Duodenal mucosa (tissue), 2 donors: Measurements from ENCODE around the gene ANKRD44.

Experiments used
- H3K27ac ChIP-seq: one replicate; pipeline ENCODE4 v1.7.0; 2013; ENCODE audit warnings: low read depth, low read length
- H3K27me3 ChIP-seq, 2 donors: one replicate each; pipeline ENCODE4 v1.7.0; 2013; ENCODE audit warnings: low read length in 2 of 2, control low read depth in 1 of 2; ENCODE audit not compliant: insufficient read depth in 2 of 2, control insufficient read depth in 1 of 2
- H3K36me3 ChIP-seq, 2 donors: one replicate each; pipeline ENCODE4 v1.7.0; 2013; ENCODE audit warnings: low read length in 2 of 2, control low read depth in 1 of 2; ENCODE audit not compliant: insufficient read depth in 2 of 2, control insufficient read depth in 1 of 2
- H3K4me1 ChIP-seq, 2 donors: one replicate each; pipeline ENCODE4 v1.7.0; 2013; ENCODE audit warnings: low read length in 2 of 2, control low read depth in 1 of 2; ENCODE audit not compliant: insufficient read depth in 2 of 2, control insufficient read depth in 1 of 2
- H3K4me3 ChIP-seq, 2 donors: one replicate each; pipeline ENCODE4 v1.7.0; 2013; ENCODE audit warnings: low read length in 2 of 2, low read depth in 1 of 2
- H3K9ac ChIP-seq, 2 donors: one replicate each; pipeline ENCODE4 v1.7.0; 2013; ENCODE audit warnings: low read length in 2 of 2, low read depth in 1 of 2
- H3K9me3 ChIP-seq, 2 donors: one replicate each; pipeline ENCODE4 v1.7.0; 2013; ENCODE audit warnings: low read length in 2 of 2, control low read depth in 1 of 2; ENCODE audit not compliant: control insufficient read depth in 1 of 2

ANKRD44 gene

GRCh38 chr2:196992466-196992865 lies 318.1 kb downstream of the ANKRD44 start:
- Histone ChIP-seq H3K9ac (no peak overlapping the region), H3K9me3 (no peaks in the 10 kb centered on the region), H3K27ac (no peak overlapping the region), H3K36me3 (peaks cover 0 to 6% of the 10 kb centered on the region in 2 donors), H3K4me1 (peaks cover 8 to 13% of the 10 kb centered on the region in 2 donors), H3K4me3 (no peak overlapping the region), H3K27me3 (no peaks in the 10 kb centered on the region)

- Histone ChIP-seq H3K4me1 (peaks cover 10 to 16% of the 10 kb centered on the region in 2 donors), H3K36me3 (peaks cover 0 to 6% of the 10 kb centered on the region in 2 donors), H3K4me3 (no peak overlapping the region), H3K27me3 (no peaks in the 10 kb centered on the region), H3K27ac (no peak overlapping the region), H3K9me3 (no peaks in the 10 kb centered on the region), H3K9ac (no peak overlapping the region)
These were observed 319.7 kb downstream of the ANKRD44 start for GRCh38 chr2:196990788-196991461.

- Histone ChIP-seq H3K9me3 (no peaks in the 10 kb centered on the region), H3K4me1 (peaks cover 10 to 16% of the 10 kb centered on the region in 2 donors), H3K4me3 (no peak overlapping the region), H3K27me3 (no peaks in the 10 kb centered on the region), H3K36me3 (peaks cover 0 to 6% of the 10 kb centered on the region in 2 donors), H3K9ac (no peak overlapping the region), H3K27ac (no peak overlapping the region)
These were observed 320.5 kb downstream of the ANKRD44 start for GRCh38 chr2:196990092-196990491.

GRCh38 chr2:196989496-196989895 lies 321.1 kb downstream of the ANKRD44 start:
- peaks cover 0 to 6% of the 10 kb centered on the region in 2 donors for H3K36me3 ChIP-seq
- no peaks in the 10 kb centered on the region for H3K9me3 ChIP-seq
- no peak overlapping the region for H3K4me3 ChIP-seq
- no peak overlapping the region for H3K27ac ChIP-seq
- H3K4me1 ChIP-seq, result peaks cover 10 to 16% of the 10 kb centered on the region in 2 donors
- H3K9ac ChIP-seq, result no peak overlapping the region
- H3K27me3 ChIP-seq, result no peaks in the 10 kb centered on the region

GRCh38 chr2:196988639-196989038 lies 321.9 kb downstream of the ANKRD44 start:
- Histone ChIP-seq H3K27ac (no peak overlapping the region), H3K9me3 (no peaks in the 10 kb centered on the region), H3K9ac (no peak overlapping the region), H3K4me1 (peaks cover 10 to 16% of the 10 kb centered on the region in 2 donors), H3K27me3 (no peaks in the 10 kb centered on the region), H3K36me3 (peaks cover 0 to 6% of the 10 kb centered on the region in 2 donors), H3K4me3 (no peak overlapping the region)

GRCh38 chr2:196987649-196988364 lies 322.8 kb downstream of the ANKRD44 start:
- H3K4me3 ChIP-seq, result peak overlapping the region; percentile 15 to 28
- H3K27ac ChIP-seq, result no peak overlapping the region
- no peaks in the 10 kb centered on the region for H3K36me3 ChIP-seq
- no peaks in the 10 kb centered on the region for H3K9me3 ChIP-seq
- peaks cover 10 to 16% of the 10 kb centered on the region in 2 donors for H3K4me1 ChIP-seq
- H3K27me3 ChIP-seq, result no peaks in the 10 kb centered on the region
- peak overlapping the region in 1 of 2 donors; percentile 7 for H3K9ac ChIP-seq

- Histone ChIP-seq H3K27me3 (no peaks in the 10 kb centered on the region), H3K9me3 (no peaks in the 10 kb centered on the region), H3K9ac (no peak overlapping the region), H3K4me3 (no peak overlapping the region), H3K36me3 (no peaks in the 10 kb centered on the region), H3K4me1 (peaks cover 10 to 16% of the 10 kb centered on the region in 2 donors), H3K27ac (no peak overlapping the region)
These were observed 323.3 kb downstream of the ANKRD44 start for GRCh38 chr2:196987298-196987648.

GRCh38 chr2:196985511-196986183 lies 324.9 kb downstream of the ANKRD44 start:
- Histone ChIP-seq H3K9ac (no peak overlapping the region), H3K27me3 (no peaks in the 10 kb centered on the region), H3K9me3 (no peaks in the 10 kb centered on the region), H3K36me3 (no peaks in the 10 kb centered on the region), H3K27ac (no peak overlapping the region), H3K4me1 (peaks cover 10 to 16% of the 10 kb centered on the region in 2 donors), H3K4me3 (no peak overlapping the region)

GRCh38 chr2:196984903-196985302 lies 325.7 kb downstream of the ANKRD44 start:
- peaks cover 10 to 16% of the 10 kb centered on the region in 2 donors for H3K4me1 ChIP-seq
- no peaks in the 10 kb centered on the region for H3K9me3 ChIP-seq
- no peaks in the 10 kb centered on the region for H3K27me3 ChIP-seq
- H3K27ac ChIP-seq, result no peak overlapping the region
- H3K36me3 ChIP-seq, result no peaks in the 10 kb centered on the region
- H3K4me3 ChIP-seq, result no peak overlapping the region
- H3K9ac ChIP-seq, result no peak overlapping the region

GRCh38 chr2:196983934-196984333 lies 326.6 kb downstream of the ANKRD44 start:
- Histone ChIP-seq H3K9me3 (no peaks in the 10 kb centered on the region), H3K36me3 (no peaks in the 10 kb centered on the region), H3K4me1 (peaks cover 10 to 16% of the 10 kb centered on the region in 2 donors), H3K9ac (no peak overlapping the region), H3K27ac (no peak overlapping the region), H3K4me3 (no peak overlapping the region), H3K27me3 (no peaks in the 10 kb centered on the region)
